ENCODE data around the gene ACSF2.

The ACSF2 gene

GRCh38 chr17:50464121-50464520, 38.1 kb downstream of the ACSF2 start:
- in situ Hi-C loops (cut with MboI; ENCODE audit: low pct_unique_long_range_greater_than_20kb, low sequenced_read_pairs, unreplicated experiment) = loop anchor here (10.0 kb wide), 1 partner anchor 59 kb away; no protein-coding TSS in a partner anchor
- no peak for TF ChIP-seq CTCF (IDR thresholded peaks at IDR 0.05; ENCODE audit: extremely low read depth, insufficient read depth, missing control alignments)
- no peak for DNase-seq (ENCODE audit: low spot score)

- in situ Hi-C loops (cut with MboI; ENCODE audit: low pct_unique_long_range_greater_than_20kb, low sequenced_read_pairs, unreplicated experiment) = loop anchor here (10.0 kb wide), 1 partner anchor 60 kb away; no protein-coding TSS in a partner anchor
- TF ChIP-seq CTCF (IDR thresholded peaks at IDR 0.05; ENCODE audit: extremely low read depth, insufficient read depth, missing control alignments) = no peak
- DNase-seq (ENCODE audit: low spot score) = no peak
Measured at GRCh38 chr17:50464736-50465135, 38.7 kb downstream of the ACSF2 start.

DNA sequence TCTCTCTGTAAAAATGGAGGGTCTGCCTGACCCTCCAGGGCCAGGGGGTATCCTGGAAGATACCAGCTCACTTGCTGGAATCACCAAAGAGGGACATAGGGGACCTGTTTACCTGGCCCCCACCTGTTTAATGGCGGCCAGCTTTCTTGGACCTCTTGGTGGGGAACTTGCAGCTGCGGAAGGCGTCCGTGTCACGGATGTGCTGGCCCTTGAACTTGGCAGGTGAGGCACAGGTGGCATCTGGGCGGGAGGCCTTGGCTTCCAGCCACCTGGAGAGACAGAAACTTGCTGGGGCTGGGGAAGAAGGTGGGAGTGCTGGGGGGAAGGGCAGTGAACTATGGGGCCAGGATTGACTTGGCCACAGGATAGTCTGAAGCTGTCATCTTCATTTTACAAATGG, 39.2 kb downstream of the ACSF2 start:
- DNase-seq (ENCODE audit: low spot score) = no peak
- TF ChIP-seq CTCF (IDR thresholded peaks at IDR 0.05; ENCODE audit: extremely low read depth, insufficient read depth, missing control alignments) = no peak
- in situ Hi-C loops (cut with MboI; ENCODE audit: low pct_unique_long_range_greater_than_20kb, low sequenced_read_pairs, unreplicated experiment) = loop anchor here (10.0 kb wide), 1 partner anchor 60 kb away; no protein-coding TSS in a partner anchor

DNA sequence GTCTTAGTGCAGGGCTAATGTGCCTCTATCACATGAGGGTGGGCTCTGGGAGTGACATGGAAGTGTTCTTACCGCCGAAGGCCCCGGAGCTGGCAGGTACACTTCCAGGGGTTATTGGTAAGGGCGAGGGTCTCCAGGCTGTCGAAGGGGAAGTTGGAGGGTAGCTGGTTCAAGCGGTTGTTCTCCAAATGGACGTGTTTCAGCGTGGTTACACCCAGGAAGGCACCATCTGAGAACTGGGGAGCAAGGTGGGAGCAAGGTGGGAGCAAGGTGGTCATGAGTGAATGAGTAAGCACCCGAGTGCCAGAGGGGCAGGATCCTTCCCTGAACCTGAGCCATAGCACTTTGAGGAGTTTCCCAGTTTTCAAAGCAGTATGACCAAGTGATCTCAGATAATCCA, 39.6 kb downstream of the ACSF2 start:
- DNase-seq (ENCODE audit: low spot score) = no peak
- in situ Hi-C loops (cut with MboI; ENCODE audit: low pct_unique_long_range_greater_than_20kb, low sequenced_read_pairs, unreplicated experiment) = loop anchor here (10.0 kb wide), 1 partner anchor 61 kb away; no protein-coding TSS in a partner anchor
- TF ChIP-seq CTCF (IDR thresholded peaks at IDR 0.05; ENCODE audit: extremely low read depth, insufficient read depth, missing control alignments) = no peak

DNA sequence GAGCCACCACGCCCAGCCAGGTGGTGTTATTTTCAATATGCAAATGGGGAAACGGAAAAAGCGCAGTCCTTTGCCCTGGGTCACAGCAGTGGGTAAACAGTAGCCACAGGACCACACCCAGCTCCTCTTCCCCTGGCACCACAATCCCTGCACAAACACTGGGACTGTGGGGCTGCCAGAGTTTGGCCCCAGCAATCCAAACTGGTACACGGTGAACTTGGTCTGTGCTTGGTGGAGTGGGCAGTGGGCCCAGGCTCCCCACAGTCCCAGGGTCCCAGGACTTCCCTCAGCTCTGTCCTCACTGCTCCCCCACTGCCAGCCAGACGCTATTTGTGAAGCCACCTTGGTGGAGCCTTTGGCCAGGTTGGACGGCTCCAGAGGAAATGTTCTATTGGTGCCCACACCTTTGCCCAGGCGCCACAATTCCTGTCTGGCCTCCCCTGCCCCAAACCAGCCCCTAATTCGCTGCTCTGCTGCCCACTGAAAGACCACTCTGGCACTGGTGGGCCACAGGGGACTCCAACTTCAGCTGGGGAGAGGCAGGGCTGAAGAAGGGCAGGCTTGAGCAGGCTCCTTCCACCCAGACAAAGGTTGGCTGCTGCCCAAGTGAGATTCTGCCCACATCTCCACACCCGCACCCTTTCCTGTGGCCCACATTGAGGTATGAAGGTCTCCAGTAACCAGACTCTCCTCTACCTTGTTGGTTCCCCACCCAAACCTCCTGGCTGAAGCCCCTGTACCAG, 40.5 kb downstream of the ACSF2 start:
- no peak for TF ChIP-seq CTCF (IDR thresholded peaks at IDR 0.05; ENCODE audit: extremely low read depth, insufficient read depth, missing control alignments)
- in situ Hi-C loops (cut with MboI; ENCODE audit: low pct_unique_long_range_greater_than_20kb, low sequenced_read_pairs, unreplicated experiment) = loop anchor here (10.0 kb wide), 1 partner anchor 62 kb away; no protein-coding TSS in a partner anchor
- no peak for DNase-seq (ENCODE audit: low spot score)

- no peak for TF ChIP-seq CTCF (IDR thresholded peaks at IDR 0.05; ENCODE audit: extremely low read depth, insufficient read depth, missing control alignments)
- DNase-seq (ENCODE audit: low spot score) = no peak
- in situ Hi-C loops (cut with MboI; ENCODE audit: low pct_unique_long_range_greater_than_20kb, low sequenced_read_pairs, unreplicated experiment) = loop anchor here (10.0 kb wide), 1 partner anchor 62 kb away; no protein-coding TSS in a partner anchor
Measured at GRCh38 chr17:50467114-50467854, 41.3 kb downstream of the ACSF2 start.
